Endothelial cell of umbilical vein (primary cell): ENCODE measurements around the gene PARD6G. TPM values are rescaled to one million over a fixed set of nuclear protein-coding genes. Genes with fewer than 3 reads are reported as not detected.

Source experiments
- BruUV-seq: library from RNA; stranded (reverse); fragments of 400-500 nt; replicated peaks from 2 replicates; lab custom pipeline; 2021; lab: Mats Ljungman, UMichigan
- CTCF ChIA-PET: fragments of 300-600, 350-600 bp; sonication (Branson Sonifier 250); formaldehyde crosslinking; loops from one replicate; lab custom pipeline; 2021; ENCODE audit warnings: antibody characterized with exemption, inconsistent platforms; lab: Charles Lee
- POLR2A ChIA-PET: fragments of 300-600, 350-600 bp; sonication (Branson Sonifier 250); formaldehyde crosslinking; loops from one replicate; lab custom pipeline; 2021; ENCODE audit warnings: antibody characterized with exemption, inconsistent platforms; lab: Charles Lee
- DNase-seq: peaks from one replicate; pipeline ENCODE4 v3.0.0-alpha.2; 2011; ENCODE audit warnings: low read depth, low spot score
- FAIRE-seq: peaks from 2 replicates; lab custom pipeline; 2011; peaks lifted over from hg19 to GRCh38; lab: Jason Lieb, UNC
- H2AFZ ChIP-seq: 2 replicates; pipeline ENCODE4 v1.6.0; 2012; ENCODE audit warnings: low read depth, low read length, control low read depth, inconsistent platforms
- H3K27ac ChIP-seq: 2 replicates; pipeline ENCODE4 v1.5.1; 2011; ENCODE audit warnings: low read depth, mild to moderate bottlenecking, control low read depth, low read length, moderate library complexity; ENCODE audit not compliant: insufficient read depth
- H3K27me3 ChIP-seq, 2 experiments: 2 replicates each; pipeline versions ENCODE4 v1.6.0 to v1.6.1; 2011; ENCODE audit warnings: low read length in 2 of 2, mixed read lengths in 1 of 2; ENCODE audit not compliant: control insufficient read depth in 2 of 2, insufficient read depth in 2 of 2
- H3K36me3 ChIP-seq, 2 experiments: 2 replicates in 1 of 2; 3 replicates in 1 of 2; pipeline ENCODE4 v1.5.1; 2011; ENCODE audit warnings: low read length in 2 of 2, mild to moderate bottlenecking in 1 of 2, moderate library complexity in 1 of 2; ENCODE audit not compliant: control insufficient read depth in 2 of 2, insufficient read depth in 2 of 2; ENCODE audit errors: extremely low read depth in 1 of 2
- H3K4me1 ChIP-seq: 3 replicates; pipeline ENCODE4 v1.5.1; 2011; ENCODE audit warnings: mild to moderate bottlenecking, low read length; ENCODE audit not compliant: control insufficient read depth, insufficient read depth; ENCODE audit errors: extremely low read depth
- H3K4me2 ChIP-seq: 2 replicates; pipeline ENCODE4 v1.6.1; 2011; ENCODE audit warnings: low read length, control low read depth, mixed read lengths; ENCODE audit not compliant: insufficient read depth
- H3K4me3 ChIP-seq, 3 experiments: fragments of 200-600 bp in 1 of 3; sonication (generic), shearing (Covaris generic) in 1 of 3; replicated peaks in 1 of 3; 2 replicates each; pipeline ENCODE4 v1.5.1; 2011 to 2016; ENCODE audit warnings: control low read depth in 3 of 3, low read length in 3 of 3, mild to moderate bottlenecking in 2 of 3, inconsistent platforms in 1 of 3, low read depth in 1 of 3, moderate library complexity in 1 of 3; ENCODE audit not compliant: insufficient read depth in 1 of 3
- H3K79me2 ChIP-seq: 2 replicates; pipeline ENCODE4 v1.6.0; 2012; ENCODE audit warnings: low read length, inconsistent platforms; ENCODE audit not compliant: control insufficient read depth, insufficient read depth
- H3K9ac ChIP-seq: replicated peaks from 2 replicates; pipeline ENCODE3; 2011; ENCODE audit warnings: low read length, control low read depth; ENCODE audit not compliant: insufficient read depth; ENCODE audit errors: extremely low read depth
- H3K9me1 ChIP-seq: replicated peaks from 3 replicates; pipeline ENCODE4 v1.6.0; 2011; ENCODE audit warnings: mild to moderate bottlenecking, low read length; ENCODE audit not compliant: control insufficient read depth, insufficient read depth; ENCODE audit errors: extremely low read depth
- H3K9me3 ChIP-seq: replicated peaks from 2 replicates; pipeline ENCODE4 v1.5.1; 2012; ENCODE audit warnings: low read length, inconsistent platforms; ENCODE audit not compliant: control insufficient read depth, insufficient read depth
- H4K20me1 ChIP-seq: replicated peaks from 2 replicates; pipeline ENCODE3; 2011; ENCODE audit warnings: mild to moderate bottlenecking, low read length; ENCODE audit not compliant: control insufficient read depth, insufficient read depth; ENCODE audit errors: extremely low read depth
- EZH2 ChIP-seq: IDR thresholded peaks from 2 replicates; pipeline ENCODE4 v1.6.1; 2012; ENCODE audit warnings: borderline replicate concordance, low read depth, mild to moderate bottlenecking, moderate library complexity, low read length, inconsistent platforms; ENCODE audit not compliant: severe bottlenecking
- FOS ChIP-seq: IDR thresholded peaks from 2 replicates; pipeline ENCODE4 v1.6.1; 2011; ENCODE audit warnings: mild to moderate bottlenecking, low read length, moderate library complexity, borderline replicate concordance; ENCODE audit not compliant: insufficient read depth
- GATA2 ChIP-seq: IDR thresholded peaks from 2 replicates; pipeline ENCODE4 v1.7.0; 2011; ENCODE audit warnings: low read depth, mild to moderate bottlenecking, moderate library complexity, mixed read lengths, low read length; ENCODE audit not compliant: insufficient read length, insufficient read depth
- JUN ChIP-seq: IDR thresholded peaks from 2 replicates; pipeline ENCODE4 v1.6.1; 2011; ENCODE audit warnings: borderline replicate concordance, low read depth; ENCODE audit not compliant: insufficient read length, insufficient read depth
- MYC ChIP-seq: IDR thresholded peaks from one replicate; pipeline ENCODE4 v1.6.1; 2011; ENCODE audit warnings: mild to moderate bottlenecking, low read depth, low read length
- POLR2A ChIP-seq: IDR thresholded peaks from 2 replicates; pipeline ENCODE4 v1.6.1; 2012; ENCODE audit warnings: low read depth, mild to moderate bottlenecking, control low read depth, low read length
- POLR2AphosphoS5 ChIP-seq: IDR thresholded peaks from 2 replicates; pipeline ENCODE4 v1.6.1; 2012; ENCODE audit warnings: low read depth, mild to moderate bottlenecking, control low read depth, low read length, moderate library complexity; ENCODE audit not compliant: insufficient read depth
- dilution Hi-C: fragments of 300-500 bp; cut with MboI; formaldehyde crosslinking; loops from one replicate; pipeline ENCODE4 v1.15.0; 2019; ENCODE audit warnings: low sequenced_read_pairs; ENCODE audit not compliant: extremely low pct_ligation_motif_present
- intact Hi-C: fragments of 100-400 bp; cut with micrococcal nuclease; formaldehyde crosslinking; loops from one replicate; pipeline ENCODE4 v1.10.0; 2022
- polyA plus RNA-seq, 4 experiments: library from polyadenylated mRNA; depleted of rRNA in 3 of 4; stranded (reverse) in 3 of 4; unstranded in 1 of 4; fragments of >200 nt; gene quantifications; 2 replicates each; pipeline versions ENCODE4 v1.2.1 to v1.2.3, GENCODE V29; 2011 to 2012; ENCODE audit warnings: missing spikeins in 1 of 4
- total RNA-seq: library from RNA; stranded (reverse); gene quantifications from 2 replicates; pipeline ENCODE4 v1.2.3, GENCODE V29; 2021
- TF ChIP-seq, protein P1 (sequence below): IDR thresholded peaks from 2 replicates; pipeline ENCODE4 v1.6.1; 2011; ENCODE audit not compliant: insufficient read depth, insufficient read length
- TF ChIP-seq, protein P2 (sequence below), 2 donors: IDR thresholded peaks; 1 replicate in 1 of 2; 2 replicates in 1 of 2; pipeline ENCODE4 v1.5.1; 2011; ENCODE audit warnings: low read length in 2 of 2, mild to moderate bottlenecking in 2 of 2, moderate library complexity in 2 of 2, control low read depth in 1 of 2, inconsistent platforms in 1 of 2, low read depth in 1 of 2; ENCODE audit not compliant: insufficient read depth in 1 of 2; ENCODE audit errors: extremely low read depth in 1 of 2

PARD6G gene
- total and polyA plus RNA-seq, 2 donors (not counting 3 experiments of a cell fraction or from before 2014, with no cell fraction given): 1.2 to 1.8 TPM

DNA sequence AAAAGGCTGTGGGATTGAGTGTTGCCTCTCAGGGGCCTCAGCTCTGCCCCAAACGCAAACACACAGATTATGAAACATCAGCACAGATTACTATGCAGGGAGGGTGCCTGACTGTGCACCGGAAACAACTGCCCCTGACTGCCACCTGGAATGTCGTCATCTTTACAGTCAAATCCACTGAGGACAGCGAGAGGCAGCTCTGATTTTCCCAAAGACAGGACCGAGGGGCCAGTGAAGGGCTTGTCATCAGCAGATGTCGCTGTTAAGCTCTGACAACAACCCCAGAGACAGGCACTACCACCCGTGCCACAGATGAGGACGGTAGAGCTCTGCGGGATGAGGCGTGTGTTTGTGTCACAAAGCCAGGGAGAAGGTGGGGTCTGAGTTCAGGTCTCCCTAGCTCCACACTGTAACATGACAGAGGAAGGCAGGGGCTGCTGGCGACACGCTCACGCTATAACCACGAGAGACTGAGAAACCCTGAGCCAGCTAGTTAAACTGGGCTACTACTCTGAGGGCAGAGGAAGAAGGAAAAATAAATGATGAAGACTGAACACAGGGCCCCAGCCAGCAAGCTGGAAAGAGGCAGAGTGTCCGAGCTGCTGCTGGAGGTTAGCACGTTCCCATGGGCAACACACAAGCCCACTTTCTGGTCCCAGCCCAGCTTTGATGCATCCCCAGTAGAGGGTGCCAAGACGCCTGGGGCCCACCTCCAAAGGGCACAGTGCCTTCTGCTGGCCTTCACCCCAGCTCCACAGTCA, 47.0 kb downstream of the PARD6G start:
- H2AFZ ChIP-seq: no peak overlapping the region
- POLR2A ChIA-PET: no interaction called here

More for the DNA sequence above, 47.0 kb downstream of the PARD6G start:
- H4K20me1 ChIP-seq: no peaks in the 10 kb centered on the region
- no peaks in the 10 kb centered on the region for H3K4me1 ChIP-seq
- H3K9me3 ChIP-seq: no peaks in the 10 kb centered on the region
- no peak for DNase-seq
- no TSS peak for BruUV-seq
- H3K4me2 ChIP-seq: no peak overlapping the region
- CTCF ChIA-PET: interaction anchor here (0.8 kb wide), 1 partner anchor 25 kb away, joined by 3 read pairs; no protein-coding TSS in a partner anchor
- no peak overlapping the region for H3K4me3 ChIP-seq
- intact Hi-C loops: no loop called here
- dilution Hi-C loops: no loop called here
- no peaks in the 10 kb centered on the region for H3K36me3 ChIP-seq
- FAIRE-seq: no peak
- no peak overlapping the region for H3K27ac ChIP-seq
- H3K9me1 ChIP-seq: no peaks in the 10 kb centered on the region
- no peak for TF ChIP-seq JUN
- no peak for TF ChIP-seq POLR2A
- TF ChIP-seq GATA2: no peak
- no peak for TF ChIP-seq POLR2AphosphoS5
- no peak for TF ChIP-seq MYC
- no peak for TF ChIP-seq EZH2
- no peak for TF ChIP-seq FOS
- TF ChIP-seq, protein P1, sequence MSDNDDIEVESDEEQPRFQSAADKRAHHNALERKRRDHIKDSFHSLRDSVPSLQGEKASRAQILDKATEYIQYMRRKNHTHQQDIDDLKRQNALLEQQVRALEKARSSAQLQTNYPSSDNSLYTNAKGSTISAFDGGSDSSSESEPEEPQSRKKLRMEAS: no peak
- TF ChIP-seq, protein P2, sequence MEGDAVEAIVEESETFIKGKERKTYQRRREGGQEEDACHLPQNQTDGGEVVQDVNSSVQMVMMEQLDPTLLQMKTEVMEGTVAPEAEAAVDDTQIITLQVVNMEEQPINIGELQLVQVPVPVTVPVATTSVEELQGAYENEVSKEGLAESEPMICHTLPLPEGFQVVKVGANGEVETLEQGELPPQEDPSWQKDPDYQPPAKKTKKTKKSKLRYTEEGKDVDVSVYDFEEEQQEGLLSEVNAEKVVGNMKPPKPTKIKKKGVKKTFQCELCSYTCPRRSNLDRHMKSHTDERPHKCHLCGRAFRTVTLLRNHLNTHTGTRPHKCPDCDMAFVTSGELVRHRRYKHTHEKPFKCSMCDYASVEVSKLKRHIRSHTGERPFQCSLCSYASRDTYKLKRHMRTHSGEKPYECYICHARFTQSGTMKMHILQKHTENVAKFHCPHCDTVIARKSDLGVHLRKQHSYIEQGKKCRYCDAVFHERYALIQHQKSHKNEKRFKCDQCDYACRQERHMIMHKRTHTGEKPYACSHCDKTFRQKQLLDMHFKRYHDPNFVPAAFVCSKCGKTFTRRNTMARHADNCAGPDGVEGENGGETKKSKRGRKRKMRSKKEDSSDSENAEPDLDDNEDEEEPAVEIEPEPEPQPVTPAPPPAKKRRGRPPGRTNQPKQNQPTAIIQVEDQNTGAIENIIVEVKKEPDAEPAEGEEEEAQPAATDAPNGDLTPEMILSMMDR (IDR thresholded peaks at IDR 0.05; ENCODE audit: extremely low read depth in 1 of 2, insufficient read depth in 1 of 2, low read depth in 1 of 2, low read length in 2 of 2): no peak
- H3K79me2 ChIP-seq: no peaks in the 10 kb centered on the region
- peaks cover 0 to 6% of the 10 kb centered on the region in 2 experiments for H3K27me3 ChIP-seq
- H3K9ac ChIP-seq: no peak overlapping the region
